Smooth muscle cell (in vitro differentiated cells): ENCODE results near the gene PRR36. TPM values are rescaled to one million over a fixed set of nuclear protein-coding genes. Genes with fewer than 3 reads are reported as not detected.

ENCODE experiments used
- DNase-seq: peaks from one replicate; lab custom pipeline; 2025; ENCODE audit not compliant: unreplicated experiment; lab: John Stamatoyannopoulos, UW
- H2AFZ ChIP-seq: fragments of 200-600 bp; sonication (generic); 2 replicates; pipeline ENCODE4 v1.6.0; 2016; ENCODE audit warnings: antibody characterized with exemption, low read depth, mild to moderate bottlenecking
- H3F3A ChIP-seq: fragments of 200-600 bp; sonication (generic); 2 replicates; pipeline ENCODE4 v1.6.0; 2017; ENCODE audit warnings: antibody characterized with exemption, low read depth
- H3K27ac ChIP-seq: fragments of 200-600 bp; sonication (generic); 2 replicates; pipeline ENCODE4 v1.5.1; 2016; ENCODE audit warnings: low read depth, mild to moderate bottlenecking
- H3K27me3 ChIP-seq: fragments of 200-600 bp; sonication (generic); 2 replicates; pipeline ENCODE4 v1.6.1; 2016; ENCODE audit warnings: low read depth, mild to moderate bottlenecking
- H3K36me3 ChIP-seq: fragments of 200-600 bp; sonication (generic); 2 replicates; pipeline ENCODE4 v1.5.1; 2016; ENCODE audit warnings: low read depth
- H3K4me1 ChIP-seq: fragments of 200-600 bp; sonication (generic); 2 replicates; pipeline ENCODE4 v1.5.1; 2016; ENCODE audit warnings: low read depth
- H3K4me2 ChIP-seq: fragments of 200-600 bp; sonication (generic); 2 replicates; pipeline ENCODE4 v1.6.0; 2016; ENCODE audit warnings: mild to moderate bottlenecking
- H3K4me3 ChIP-seq: fragments of 200-600 bp; sonication (generic); 2 replicates; pipeline ENCODE4 v1.5.1; 2016; ENCODE audit warnings: mild to moderate bottlenecking
- H3K79me2 ChIP-seq: fragments of 200-600 bp; sonication (generic); 2 replicates; pipeline ENCODE4 v1.6.0; 2016; ENCODE audit warnings: low read depth, mild to moderate bottlenecking
- H3K9ac ChIP-seq: fragments of 200-600 bp; sonication (generic); 2 replicates; pipeline ENCODE4 v1.6.0; 2016; ENCODE audit warnings: low read depth
- H3K9me3 ChIP-seq: fragments of 200-600 bp; sonication (generic); replicated peaks from 2 replicates; pipeline ENCODE4 v1.5.1; 2016; ENCODE audit warnings: low read depth
- H4K20me1 ChIP-seq: fragments of 200-600 bp; sonication (generic); 2 replicates; pipeline ENCODE4 v1.6.0; 2016; ENCODE audit warnings: low read depth
- WGBS: methylation state at CpG from one replicate; pipeline ENCODE4 v1.1.7; 2016; ENCODE audit warnings: low lambda C conversion rate; 5-methylcytosine and 5-hydroxymethylcytosine counted together
- polyA plus RNA-seq: library from polyadenylated mRNA; unstranded; fragments of >200 nt; fragmentation: Nextera tagmentation; extraction: Ambion mirVana; gene quantifications from 2 replicates; pipeline ENCODE4 v1.2.1, GENCODE V29; 2016
- total RNA-seq: library from RNA; depleted of rRNA; stranded (reverse); fragments of >200 nt; gene quantifications from 2 replicates; pipeline ENCODE4 v1.2.3, GENCODE V29; 2014
- TF ChIP-seq, protein P1 (sequence below): fragments of 200-600 bp; sonication (generic); IDR thresholded peaks from 2 replicates; pipeline ENCODE4 v1.5.1; 2017; ENCODE audit warnings: borderline replicate concordance, mild to moderate bottlenecking, antibody characterized with exemption; ENCODE audit not compliant: insufficient read depth, poor library complexity, severe bottlenecking

The PRR36 gene
- total and polyA plus RNA-seq, 2 experiments from 2014 or later, result 0.13 to 0.57 TPM

DNA sequence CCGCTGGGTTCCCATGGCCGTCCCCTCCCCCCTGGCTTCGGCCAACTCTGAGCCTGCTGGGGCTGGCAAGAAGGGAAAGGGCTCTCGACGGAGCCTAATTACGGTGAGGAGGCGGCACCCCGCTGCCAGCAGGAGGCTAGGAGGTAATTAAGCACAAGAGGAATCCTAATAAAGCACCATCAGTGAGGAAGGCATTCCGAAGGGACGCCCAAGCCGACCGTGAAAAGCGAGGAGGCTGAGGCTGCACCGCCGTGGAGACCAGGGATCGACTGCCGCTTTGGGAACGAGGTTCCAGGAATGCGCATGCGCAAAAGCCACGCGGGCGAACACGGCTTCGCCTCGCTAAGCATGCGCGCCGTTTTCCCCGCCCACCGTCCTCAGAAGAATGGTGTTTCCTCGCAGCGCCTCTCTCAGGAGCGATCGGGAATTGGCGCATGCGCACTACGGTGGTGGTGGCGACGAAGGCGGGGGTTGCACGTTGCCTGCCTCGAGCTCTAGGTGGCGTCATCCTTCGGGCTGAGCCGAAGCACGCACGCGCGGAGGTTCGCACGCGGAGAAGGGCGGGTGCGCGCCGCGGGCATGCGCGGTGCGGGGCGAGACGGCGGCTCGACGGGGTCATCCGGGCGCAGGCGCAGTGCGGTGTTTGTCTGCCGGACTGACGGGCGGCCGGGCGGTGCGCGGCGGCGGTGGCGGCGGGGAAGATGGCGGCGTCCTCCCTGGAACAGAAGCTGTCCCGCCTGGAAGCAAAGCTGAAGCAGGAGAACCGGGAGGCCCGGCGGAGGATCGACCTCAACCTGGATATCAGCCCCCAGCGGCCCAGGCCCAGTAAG is 29.3 kb upstream of the PRR36 start, which contains the start of gene MAP2K7:
Gene MAP2K7 (plus strand): TSS at position 634 of the 830 bp plus-strand sequence. CDS start 68 bp downstream, at position 702.
- Histone ChIP-seq H2AFZ (peak within 1 kb of the TSS; percentile 24), H3K4me3 (peak within 1 kb of the TSS; percentile 86), H3K79me2 (peaks cover 43% of the 10 kb centered on the region), H3F3A (no peaks in the 10 kb centered on the region), H3K4me1 (peaks cover 14% of the 10 kb centered on the region), H3K9ac (peak within 1 kb of the TSS; percentile 90), H3K9me3 (no peaks in the 10 kb centered on the region), H3K4me2 (peak within 1 kb of the TSS; percentile 99), H3K27me3 (no peaks in the 10 kb centered on the region), H3K27ac (peak within 1 kb of the TSS; percentile 66), H3K36me3 (no peaks in the 10 kb centered on the region), H4K20me1 (peaks cover 44% of the 10 kb centered on the region)
- TF ChIP-seq, protein P1, sequence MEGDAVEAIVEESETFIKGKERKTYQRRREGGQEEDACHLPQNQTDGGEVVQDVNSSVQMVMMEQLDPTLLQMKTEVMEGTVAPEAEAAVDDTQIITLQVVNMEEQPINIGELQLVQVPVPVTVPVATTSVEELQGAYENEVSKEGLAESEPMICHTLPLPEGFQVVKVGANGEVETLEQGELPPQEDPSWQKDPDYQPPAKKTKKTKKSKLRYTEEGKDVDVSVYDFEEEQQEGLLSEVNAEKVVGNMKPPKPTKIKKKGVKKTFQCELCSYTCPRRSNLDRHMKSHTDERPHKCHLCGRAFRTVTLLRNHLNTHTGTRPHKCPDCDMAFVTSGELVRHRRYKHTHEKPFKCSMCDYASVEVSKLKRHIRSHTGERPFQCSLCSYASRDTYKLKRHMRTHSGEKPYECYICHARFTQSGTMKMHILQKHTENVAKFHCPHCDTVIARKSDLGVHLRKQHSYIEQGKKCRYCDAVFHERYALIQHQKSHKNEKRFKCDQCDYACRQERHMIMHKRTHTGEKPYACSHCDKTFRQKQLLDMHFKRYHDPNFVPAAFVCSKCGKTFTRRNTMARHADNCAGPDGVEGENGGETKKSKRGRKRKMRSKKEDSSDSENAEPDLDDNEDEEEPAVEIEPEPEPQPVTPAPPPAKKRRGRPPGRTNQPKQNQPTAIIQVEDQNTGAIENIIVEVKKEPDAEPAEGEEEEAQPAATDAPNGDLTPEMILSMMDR, result peak; percentile 17
- DNase-seq, result peak; percentile 100
- WGBS, result under 1% methylated on average over 67 of the region's 89 CpGs

DNA sequence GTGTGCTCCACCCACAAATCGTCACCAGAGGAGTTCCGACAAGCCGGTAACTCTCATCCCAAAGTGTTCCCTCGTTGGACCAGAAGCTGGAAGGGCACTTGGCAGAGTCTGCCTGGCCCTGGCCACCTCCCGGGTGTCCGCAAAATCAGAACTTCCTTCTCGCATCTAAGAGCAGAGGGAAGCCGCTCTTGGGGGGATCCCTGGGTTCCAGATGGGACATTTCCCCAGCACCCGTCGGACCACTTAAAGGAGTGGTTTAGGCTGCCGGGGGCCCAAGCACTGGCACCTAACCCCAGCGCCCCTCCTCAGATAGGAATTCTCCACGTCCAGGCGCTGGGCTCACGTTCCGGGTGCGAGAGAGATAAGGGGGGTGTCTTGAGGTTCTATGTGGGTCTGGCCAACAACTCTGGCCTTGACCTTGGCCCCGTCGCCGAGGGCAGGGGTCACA is 28.6 kb upstream of the PRR36 start:
- DNase-seq, result no peak
- H3F3A ChIP-seq, result no peaks in the 10 kb centered on the region
- H4K20me1 ChIP-seq, result peaks cover 38% of the 10 kb centered on the region
- TF ChIP-seq, protein P1, result no peak
- H3K79me2 ChIP-seq, result peaks cover 43% of the 10 kb centered on the region
- H3K36me3 ChIP-seq, result no peaks in the 10 kb centered on the region
- no peaks in the 10 kb centered on the region for H3K27me3 ChIP-seq
- peak overlapping the region; percentile 24 for H2AFZ ChIP-seq
- 42% methylated on average over 20 of the region's 20 CpGs for WGBS
- peak overlapping the region; percentile 51 for H3K4me3 ChIP-seq
- H3K4me1 ChIP-seq, result peaks cover 14% of the 10 kb centered on the region
- H3K9ac ChIP-seq, result peak overlapping the region; percentile 66
- peak overlapping the region; percentile 89 for H3K4me2 ChIP-seq
- no peaks in the 10 kb centered on the region for H3K9me3 ChIP-seq
- H3K27ac ChIP-seq, result peak overlapping the region; percentile 66

DNA sequence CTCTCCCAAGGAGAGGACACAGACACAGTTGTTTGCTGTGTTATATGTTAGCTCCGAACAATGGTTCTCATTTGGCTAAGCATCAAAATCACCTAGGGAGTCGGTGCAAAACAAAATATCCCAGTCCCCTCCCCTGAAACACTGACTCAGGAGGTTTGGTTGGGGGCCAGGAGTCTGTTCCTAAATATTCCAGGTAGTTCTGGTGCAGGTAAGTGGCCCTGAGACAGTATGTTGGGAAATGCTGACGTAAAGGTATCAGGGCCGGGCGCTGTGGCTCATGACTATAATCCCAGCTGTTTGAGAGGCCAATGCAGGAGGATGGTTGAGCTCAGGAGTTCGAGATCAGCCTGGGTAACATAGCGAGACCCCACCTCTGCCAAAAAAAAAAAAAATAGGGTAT is 27.1 kb upstream of the PRR36 start:
- H3K4me3 ChIP-seq, result no peak overlapping the region
- no peaks in the 10 kb centered on the region for H3K27me3 ChIP-seq
- no peaks in the 10 kb centered on the region for H3K36me3 ChIP-seq

More for the DNA sequence above, 27.1 kb upstream of the PRR36 start:
- Histone ChIP-seq H3K27ac (no peak overlapping the region), H3K4me2 (no peak overlapping the region), H3K4me1 (peaks cover 14% of the 10 kb centered on the region), H4K20me1 (peaks cover 23% of the 10 kb centered on the region), H2AFZ (no peak overlapping the region), H3K9me3 (no peaks in the 10 kb centered on the region), H3K9ac (no peak overlapping the region), H3K79me2 (peaks cover 30% of the 10 kb centered on the region), H3F3A (no peaks in the 10 kb centered on the region)
- no peak for DNase-seq
- TF ChIP-seq, protein P1, result no peak
- WGBS, result over 99% methylated on average over 7 of the region's 7 CpGs
